ENCODE data around the gene TXLNB. TPM values are rescaled to one million over a fixed set of nuclear protein-coding genes. Genes with fewer than 3 reads are reported as not detected.
A peak's percentile ranks its signal among the peaks of the same experiment; 100 is the strongest.

TXLNB gene
- total RNA-seq, 1 experiment from 2014 or later = 0.22 TPM

DNA sequence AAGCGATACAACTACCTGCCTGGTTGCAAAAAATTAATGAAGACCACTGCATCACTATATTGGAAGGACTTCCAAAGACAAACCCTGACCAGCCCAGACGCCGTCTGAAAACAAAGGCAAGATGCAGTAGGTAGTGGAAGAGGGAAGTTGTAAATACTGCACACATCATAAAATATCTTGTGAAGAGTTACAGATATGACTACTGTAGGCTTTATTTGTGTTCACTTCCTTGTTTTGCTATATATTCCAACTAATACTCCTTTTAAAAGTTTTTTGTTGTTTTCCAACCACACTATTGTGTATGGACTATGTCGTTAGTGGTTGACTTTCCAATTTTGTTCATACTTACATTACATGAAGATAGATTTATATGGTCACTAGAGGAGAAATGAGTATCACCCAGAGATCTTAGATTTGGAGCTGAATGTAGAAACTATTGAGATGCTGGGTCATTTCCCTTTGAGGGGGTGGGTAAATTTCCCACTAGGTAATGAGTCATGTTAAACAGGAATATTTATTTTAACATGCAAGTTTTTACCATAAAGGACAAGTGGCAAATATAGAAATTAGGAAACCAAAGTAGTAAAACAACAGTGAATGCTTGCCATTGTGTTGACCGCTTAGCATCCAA is 16.6 kb upstream of the TXLNB start:
- DNase-seq (peak; percentile 13), ATAC-seq (peak; percentile 81)
- TF ChIP-seq EZH2phosphoT487 (IDR thresholded peaks at IDR 0.05; ENCODE audit: borderline replicate concordance, low read length) (no peak), CTCF (conservative IDR thresholded peaks at IDR 0.05; ENCODE audit: low read depth, low read length) (no peak), EZH2 (IDR thresholded peaks at IDR 0.05; ENCODE audit: low read length, unreplicated experiment) (no peak)
- ChIA-PET POLR2A (ENCODE audit: unreplicated experiment) (no interaction called here), CTCF (no interaction called here)
- no peaks in the 10 kb centered on the region for H3K79me2 ChIP-seq (ENCODE audit: low read length)
- H3K27ac ChIP-seq (ENCODE audit: low read length) = peak overlapping the region; percentile 50
- no peaks in the 10 kb centered on the region for H3K36me3 ChIP-seq (ENCODE audit: low read depth, low read length)
- H3F3A ChIP-seq (ENCODE audit: low read length, unreplicated experiment) = no peaks in the 10 kb centered on the region
- H3K9ac ChIP-seq (ENCODE audit: low read length) = no peak overlapping the region
- no peaks in the 10 kb centered on the region for H3K27me3 ChIP-seq (ENCODE audit: low read length)
- H3K9me3 ChIP-seq (ENCODE audit: low read length) = no peaks in the 10 kb centered on the region
- no peak overlapping the region for H3K4me3 ChIP-seq (ENCODE audit: low read length)
- no TSS peak for BruUV-seq (replicated peaks)
- peak overlapping the region; percentile 41 for H3K4me2 ChIP-seq (ENCODE audit: low read length)
- intact Hi-C loops (cut with micrococcal nuclease) = loop anchor here (5.0 kb wide), 1 partner anchor 76 kb away; no protein-coding TSS in a partner anchor
- peaks cover 16% of the 10 kb centered on the region for H3K4me1 ChIP-seq (ENCODE audit: insufficient read depth, low read length)
- no peak overlapping the region; the same call in 1 of the 2 replicates for H2AFZ ChIP-seq (ENCODE audit: low read length)
- H4K20me1 ChIP-seq (ENCODE audit: low read length) = no peaks in the 10 kb centered on the region
- no peaks in the 10 kb centered on the region for H3K9me2 ChIP-seq (replicated peaks; ENCODE audit: low read length)

DNA sequence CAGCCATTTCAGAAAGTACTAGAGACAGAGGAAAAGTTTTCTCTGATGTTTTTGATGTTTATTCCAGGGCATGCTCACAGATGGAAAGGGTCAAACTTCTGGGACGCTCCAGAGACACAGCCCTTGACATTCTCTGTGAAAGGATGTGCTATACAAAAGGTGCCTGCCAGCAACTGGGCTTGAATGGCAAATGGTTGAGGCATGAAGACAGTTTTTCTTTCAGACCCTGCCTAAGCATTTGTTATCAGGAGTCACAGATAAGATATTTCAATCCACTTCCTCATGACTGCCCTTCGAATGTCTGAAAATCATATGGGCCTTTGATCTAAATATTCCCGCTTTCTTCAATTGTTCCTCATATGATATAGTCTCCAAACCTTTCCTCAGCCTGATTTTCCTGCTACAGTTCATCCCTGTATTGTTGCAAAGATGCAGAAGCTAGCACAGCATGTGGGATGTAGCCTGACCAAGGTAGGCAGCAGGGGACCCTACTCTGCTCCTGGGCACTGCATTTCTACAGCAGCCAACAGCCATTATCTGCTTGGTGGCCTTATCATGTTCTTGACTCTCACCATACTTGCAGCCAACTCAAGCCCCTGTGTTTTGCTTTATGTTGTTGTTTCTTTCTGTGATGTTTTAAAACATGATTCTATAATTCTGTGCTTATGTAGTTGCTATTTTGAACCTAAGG is 14.6 kb upstream of the TXLNB start:
- ChIA-PET CTCF (no interaction called here), POLR2A (ENCODE audit: unreplicated experiment) (no interaction called here)
- Histone ChIP-seq H2AFZ (ENCODE audit: low read length) (no peak overlapping the region), H3K4me3 (ENCODE audit: low read length) (no peak overlapping the region), H3K36me3 (ENCODE audit: low read depth, low read length) (no peaks in the 10 kb centered on the region), H3K27ac (ENCODE audit: low read length) (no peak overlapping the region), H3K4me2 (ENCODE audit: low read length) (no peak overlapping the region), H3K79me2 (ENCODE audit: low read length) (no peaks in the 10 kb centered on the region), H3K9ac (ENCODE audit: low read length) (no peak overlapping the region), H3K27me3 (ENCODE audit: low read length) (no peaks in the 10 kb centered on the region), H3K9me2 (replicated peaks; ENCODE audit: low read length) (no peaks in the 10 kb centered on the region), H3K9me3 (ENCODE audit: low read length) (no peaks in the 10 kb centered on the region), H3F3A (ENCODE audit: low read length, unreplicated experiment) (no peaks in the 10 kb centered on the region), H4K20me1 (ENCODE audit: low read length) (no peaks in the 10 kb centered on the region), H3K4me1 (ENCODE audit: insufficient read depth, low read length) (peaks cover 16% of the 10 kb centered on the region)
- DNase-seq = no peak
- TF ChIP-seq CTCF (conservative IDR thresholded peaks at IDR 0.05; ENCODE audit: low read depth, low read length) = no peak
- no peak for TF ChIP-seq EZH2 (IDR thresholded peaks at IDR 0.05; ENCODE audit: low read length, unreplicated experiment)
- no peak for TF ChIP-seq EZH2phosphoT487 (IDR thresholded peaks at IDR 0.05; ENCODE audit: borderline replicate concordance, low read length)
- BruUV-seq (replicated peaks) = no TSS peak
- intact Hi-C loops (cut with micrococcal nuclease) = loop anchor here (5.0 kb wide), 1 partner anchor 74 kb away; no protein-coding TSS in a partner anchor
- no peak for ATAC-seq

DNA sequence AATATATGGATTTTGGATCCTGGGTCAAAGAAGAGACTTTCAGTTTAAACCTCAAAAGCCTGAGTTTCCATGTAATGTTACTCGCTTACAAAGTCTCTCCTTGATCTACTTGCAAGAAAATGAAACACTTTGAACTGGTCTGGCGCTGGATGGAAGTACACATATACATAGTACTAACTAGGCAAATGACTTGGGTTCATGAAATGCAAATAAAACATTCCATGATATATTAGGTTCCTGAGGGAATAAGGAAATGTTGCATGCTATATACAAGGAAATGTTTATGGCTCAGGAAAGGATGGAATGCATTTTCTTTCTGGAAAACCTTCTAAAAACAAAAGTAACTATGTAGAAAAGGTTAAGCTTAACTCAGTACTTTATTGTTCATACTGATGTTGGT is 11.4 kb upstream of the TXLNB start:
- H4K20me1 ChIP-seq (ENCODE audit: low read length) = no peaks in the 10 kb centered on the region
- no peak overlapping the region for H2AFZ ChIP-seq (ENCODE audit: low read length)
- H3K27ac ChIP-seq (ENCODE audit: low read length) = no peak overlapping the region
- intact Hi-C loops (cut with micrococcal nuclease) = no loop called here
- H3F3A ChIP-seq (ENCODE audit: low read length, unreplicated experiment) = no peaks in the 10 kb centered on the region
- no peaks in the 10 kb centered on the region for H3K9me3 ChIP-seq (ENCODE audit: low read length)
- H3K79me2 ChIP-seq (ENCODE audit: low read length) = no peaks in the 10 kb centered on the region
- TF ChIP-seq EZH2phosphoT487 (IDR thresholded peaks at IDR 0.05; ENCODE audit: borderline replicate concordance, low read length) (no peak), EZH2 (IDR thresholded peaks at IDR 0.05; ENCODE audit: low read length, unreplicated experiment) (no peak), CTCF (conservative IDR thresholded peaks at IDR 0.05; ENCODE audit: low read depth, low read length) (no peak)
- BruUV-seq (replicated peaks) = no TSS peak
- H3K9me2 ChIP-seq (replicated peaks; ENCODE audit: low read length) = no peaks in the 10 kb centered on the region
- no peak for DNase-seq
- no peak overlapping the region for H3K9ac ChIP-seq (ENCODE audit: low read length)
- no peaks in the 10 kb centered on the region for H3K36me3 ChIP-seq (ENCODE audit: low read depth, low read length)
- ChIA-PET POLR2A (ENCODE audit: unreplicated experiment) (no interaction called here), CTCF (interaction anchor here (0.6 kb wide), 1 partner anchor 10 kb away, joined by 3 read pairs; no protein-coding TSS in a partner anchor)
- ATAC-seq = no peak
- H3K4me2 ChIP-seq (ENCODE audit: low read length) = no peak overlapping the region
- H3K27me3 ChIP-seq (ENCODE audit: low read length) = no peaks in the 10 kb centered on the region
- H3K4me3 ChIP-seq (ENCODE audit: low read length) = no peak overlapping the region
- peaks cover 3% of the 10 kb centered on the region; the same call in 1 of the 2 replicates for H3K4me1 ChIP-seq (ENCODE audit: insufficient read depth, low read length)

Measured in PC-3 (cell line).